GM12878 (cell line): ENCODE results near the gene MAP2K7. TPM values are rescaled to one million over a fixed set of nuclear protein-coding genes. Genes with fewer than 3 reads are reported as not detected.

Experiments used
- ATAC-seq: fragments of 200-7000 bp; cut with Tn5 transposase; 3 replicates; pipeline ENCODE4 v1.9.1; 2020; ENCODE audit warnings: mild to moderate bottlenecking, moderate library complexity
- BruUV-seq: library from RNA; stranded (reverse); fragments of 400-500 nt; replicated peaks from 2 replicates; lab custom pipeline; 2021; lab: Mats Ljungman, UMichigan
- CTCF ChIA-PET: fragments of 300-600 bp; sonication (Branson Sonifier 250); formaldehyde crosslinking; extraction: SDS; loops from one replicate; lab custom pipeline; 2021; ENCODE audit warnings: inconsistent platforms; lab: Yijun Ruan, JAX
- POLR2A ChIA-PET: fragments of 350-600 bp; formaldehyde crosslinking; extraction: SDS; loops from one replicate; lab custom pipeline; 2021; ENCODE audit warnings: inconsistent platforms; lab: Charles Lee
- RAD21 ChIA-PET: fragments of 300-600 bp; sonication (Branson Sonifier 250); formaldehyde crosslinking; loops from one replicate; lab custom pipeline; 2023; ENCODE audit warnings: antibody characterized with exemption; ENCODE audit not compliant: unreplicated experiment; lab: Charles Lee
- SMC1A ChIA-PET: fragments of 300-600 bp; sonication (Branson Sonifier 250); formaldehyde crosslinking; loops from one replicate; lab custom pipeline; 2023; ENCODE audit not compliant: unreplicated experiment, uncharacterized antibody; lab: Charles Lee
- DNase-seq: peaks from one replicate; pipeline ENCODE4 v3.0.0-alpha.2; 2011; ENCODE audit warnings: low read depth, low spot score
- FAIRE-seq: peaks from 3 replicates; lab custom pipeline; 2011; peaks lifted over from hg19 to GRCh38; lab: Jason Lieb, UNC
- H2AFZ ChIP-seq: 2 replicates; pipeline ENCODE4 v1.6.0; 2011; ENCODE audit warnings: low read depth, low read length, control low read depth; ENCODE audit not compliant: control insufficient read depth
- H3K27ac ChIP-seq: 2 replicates; pipeline ENCODE4 v1.5.1; 2011; ENCODE audit warnings: control low read depth; ENCODE audit not compliant: control insufficient read depth, insufficient read depth
- H3K27me3 ChIP-seq, 2 experiments: replicated peaks in 1 of 2; 2 replicates each; pipeline versions ENCODE4 v1.6.0 to v1.6.1; 2011; ENCODE audit warnings: low read length in 1 of 2; ENCODE audit not compliant: control insufficient read depth in 2 of 2, insufficient read depth in 2 of 2
- H3K36me3 ChIP-seq, 2 experiments: 2 replicates each; pipeline ENCODE4 v1.5.1; 2011; ENCODE audit warnings: low read length in 1 of 2; ENCODE audit not compliant: control insufficient read depth in 2 of 2, insufficient read depth in 2 of 2
- H3K4me1 ChIP-seq: 2 replicates; pipeline ENCODE4 v1.6.1; 2011; ENCODE audit warnings: mild to moderate bottlenecking, low read length, moderate library complexity, mixed read lengths; ENCODE audit not compliant: control insufficient read depth, insufficient read depth
- H3K4me2 ChIP-seq: 2 replicates; pipeline ENCODE4 v1.6.0; 2011; ENCODE audit warnings: control low read depth; ENCODE audit not compliant: control insufficient read depth, insufficient read depth
- H3K4me3 ChIP-seq: fragments of 200-600 bp; sonication (generic); 2 replicates; pipeline ENCODE4 v1.5.1; 2016
- H3K79me2 ChIP-seq: 2 replicates; pipeline ENCODE4 v1.6.0; 2011; ENCODE audit warnings: low read length; ENCODE audit not compliant: control insufficient read depth, insufficient read depth
- H3K9ac ChIP-seq: 2 replicates; pipeline ENCODE4 v1.8.0; 2011; ENCODE audit warnings: low read length, control low read depth, mixed read lengths; ENCODE audit not compliant: control insufficient read depth, insufficient read depth
- H3K9me3 ChIP-seq: replicated peaks from 3 replicates; pipeline ENCODE4 v1.5.1; 2011; ENCODE audit warnings: mild to moderate bottlenecking, low read length; ENCODE audit not compliant: control insufficient read depth, insufficient read depth
- H4K20me1 ChIP-seq: 2 replicates; pipeline ENCODE4 v1.6.0; 2011; ENCODE audit not compliant: control insufficient read depth, insufficient read depth
- EZH2 ChIP-seq: IDR thresholded peaks from 2 replicates; pipeline ENCODE4 v1.6.1; 2012; ENCODE audit warnings: low read depth, mild to moderate bottlenecking, control low read depth, inconsistent platforms, low read length, borderline replicate concordance; ENCODE audit not compliant: control insufficient read depth
- IRF5 ChIP-seq: fragments of 450-650 bp; IDR thresholded peaks from 2 replicates; pipeline ENCODE4 v1.6.1; 2017; ENCODE audit warnings: borderline replicate concordance
- MAX ChIP-seq: IDR thresholded peaks from 2 replicates; pipeline ENCODE4 v1.6.1; 2012; ENCODE audit warnings: low read depth, low read length, improper control_type of control experiment
- MTA3 ChIP-seq: IDR thresholded peaks from 2 replicates; pipeline ENCODE4 v1.6.1; 2012; ENCODE audit warnings: low read length, inconsistent platforms, borderline replicate concordance
- POLR2AphosphoS2 ChIP-seq: IDR thresholded peaks from 2 replicates; pipeline ENCODE4 v1.6.1; 2011; ENCODE audit warnings: low read depth, mild to moderate bottlenecking, low read length, improper control_type of control experiment, moderate library complexity
- RBBP5 ChIP-seq: fragments of 200-600 bp; sonication (generic); conservative IDR thresholded peaks from 2 replicates; pipeline ENCODE4 v1.6.1; 2016
- RFX5 ChIP-seq: IDR thresholded peaks from 2 replicates; pipeline ENCODE4 v1.6.1; 2011; ENCODE audit warnings: low read depth, low read length, improper control_type of control experiment
- RUNX3 ChIP-seq: IDR thresholded peaks from 2 replicates; pipeline ENCODE4 v1.6.1; 2012; ENCODE audit warnings: low read length, inconsistent platforms
- SMC3 ChIP-seq: IDR thresholded peaks from 2 replicates; pipeline ENCODE4 v1.6.1; 2011; ENCODE audit warnings: low read length, improper control_type of control experiment, borderline replicate concordance
- SREBF1 ChIP-seq: IDR thresholded peaks from 2 replicates; pipeline ENCODE4 v1.6.1; 2012; ENCODE audit warnings: mild to moderate bottlenecking, low read length
- STAT3 ChIP-seq: IDR thresholded peaks from 2 replicates; pipeline ENCODE4 v1.6.1; 2011; ENCODE audit warnings: low read depth, low read length, improper control_type of control experiment
- TCF7 ChIP-seq: IDR thresholded peaks from 2 replicates; pipeline ENCODE4 v1.6.1; 2014; ENCODE audit warnings: antibody characterized with exemption, borderline replicate concordance
- ZZZ3 ChIP-seq: IDR thresholded peaks from 2 replicates; pipeline ENCODE4 v1.6.1; 2011; ENCODE audit warnings: low read depth; ENCODE audit not compliant: control insufficient read depth, insufficient read length
- WGBS: methylation state at CpG from one replicate; pipeline ENCODE4 v1.1.6; 2016; ENCODE audit warnings: low lambda C conversion rate; ENCODE audit not compliant: insufficient replicate concordance, insufficient coverage; ENCODE audit errors: missing lambda C conversion rate; 5-methylcytosine and 5-hydroxymethylcytosine counted together
- in situ Hi-C: fragments of 300-500 bp; cut with MboI; formaldehyde crosslinking; loops from 9 replicates; pipeline ENCODE4 v1.14.3; 2018; ENCODE audit warnings: mixed read lengths
- intact Hi-C: fragments of 100-400 bp; cut with micrococcal nuclease; formaldehyde crosslinking; loops from one replicate; pipeline ENCODE4 v1.14.2; 2022; ENCODE audit not compliant: unreplicated experiment
- polyA plus RNA-seq, 11 experiments: library from polyadenylated mRNA; depleted of rRNA in 4 of 11; unstranded in 6 of 11; stranded (reverse) in 5 of 11; fragments of >200 nt; fragmentation: Nextera tagmentation in 4 of 11; fragmentation: Illumina TruSeq in 1 of 11; extraction: Ambion mirVana in 4 of 11; extraction: Trizol in 1 of 11; gene quantifications; 1 replicate in 1 of 11; 2 replicates in 10 of 11; pipeline versions ENCODE4 v1.2.1 to v1.2.3, GENCODE V29; 2011 to 2016; ENCODE audit warnings: inconsistent platforms in 2 of 11, missing spikeins in 2 of 11, low read depth in 1 of 11
- total RNA-seq, 4 experiments: library from RNA; depleted of rRNA in 3 of 4; stranded (reverse); fragments of >200 nt in 3 of 4; fragmentation: Illumina TruSeq in 1 of 4; extraction: Trizol in 1 of 4; gene quantifications; 2 replicates each; pipeline versions ENCODE4 v1.2.1 to v1.2.3, GENCODE V29; 2013 to 2021
- TF ChIP-seq, protein P1 (sequence below): fragments of 450-650 bp; IDR thresholded peaks from 2 replicates; pipeline ENCODE4 v1.6.1; 2016; ENCODE audit warnings: mild to moderate bottlenecking, moderate library complexity, borderline replicate concordance
- TF ChIP-seq, protein P2 (sequence below): fragments of 450-650 bp; IDR thresholded peaks from 2 replicates; pipeline ENCODE4 v1.6.1; 2017; ENCODE audit warnings: mild to moderate bottlenecking, moderate library complexity

Gene MAP2K7
- total and polyA plus RNA-seq, 10 of the 15 experiments (the other 5 are each of a cell fraction or from before 2014, with no cell fraction given): 0.34 to 32.2 (median 6.7) TPM

GRCh38 chr19:7911508-7912143 lies 7.9 kb downstream of the MAP2K7 start:
- Histone ChIP-seq H3K4me2 (no peak overlapping the region), H4K20me1 (no peaks in the 10 kb centered on the region), H3K9ac (no peak overlapping the region)
- SMC1A ChIA-PET: no interaction called here
- TF ChIP-seq TCF7 (no peak), RBBP5 (no peak), MAX (no peak), RUNX3 (no peak), ZZZ3 (no peak), IRF5 (no peak), SREBF1 (no peak), EZH2 (no peak), STAT3 (no peak), RFX5 (no peak), SMC3 (no peak), MTA3 (no peak), POLR2AphosphoS2 (no peak)
- TF ChIP-seq, protein P1, sequence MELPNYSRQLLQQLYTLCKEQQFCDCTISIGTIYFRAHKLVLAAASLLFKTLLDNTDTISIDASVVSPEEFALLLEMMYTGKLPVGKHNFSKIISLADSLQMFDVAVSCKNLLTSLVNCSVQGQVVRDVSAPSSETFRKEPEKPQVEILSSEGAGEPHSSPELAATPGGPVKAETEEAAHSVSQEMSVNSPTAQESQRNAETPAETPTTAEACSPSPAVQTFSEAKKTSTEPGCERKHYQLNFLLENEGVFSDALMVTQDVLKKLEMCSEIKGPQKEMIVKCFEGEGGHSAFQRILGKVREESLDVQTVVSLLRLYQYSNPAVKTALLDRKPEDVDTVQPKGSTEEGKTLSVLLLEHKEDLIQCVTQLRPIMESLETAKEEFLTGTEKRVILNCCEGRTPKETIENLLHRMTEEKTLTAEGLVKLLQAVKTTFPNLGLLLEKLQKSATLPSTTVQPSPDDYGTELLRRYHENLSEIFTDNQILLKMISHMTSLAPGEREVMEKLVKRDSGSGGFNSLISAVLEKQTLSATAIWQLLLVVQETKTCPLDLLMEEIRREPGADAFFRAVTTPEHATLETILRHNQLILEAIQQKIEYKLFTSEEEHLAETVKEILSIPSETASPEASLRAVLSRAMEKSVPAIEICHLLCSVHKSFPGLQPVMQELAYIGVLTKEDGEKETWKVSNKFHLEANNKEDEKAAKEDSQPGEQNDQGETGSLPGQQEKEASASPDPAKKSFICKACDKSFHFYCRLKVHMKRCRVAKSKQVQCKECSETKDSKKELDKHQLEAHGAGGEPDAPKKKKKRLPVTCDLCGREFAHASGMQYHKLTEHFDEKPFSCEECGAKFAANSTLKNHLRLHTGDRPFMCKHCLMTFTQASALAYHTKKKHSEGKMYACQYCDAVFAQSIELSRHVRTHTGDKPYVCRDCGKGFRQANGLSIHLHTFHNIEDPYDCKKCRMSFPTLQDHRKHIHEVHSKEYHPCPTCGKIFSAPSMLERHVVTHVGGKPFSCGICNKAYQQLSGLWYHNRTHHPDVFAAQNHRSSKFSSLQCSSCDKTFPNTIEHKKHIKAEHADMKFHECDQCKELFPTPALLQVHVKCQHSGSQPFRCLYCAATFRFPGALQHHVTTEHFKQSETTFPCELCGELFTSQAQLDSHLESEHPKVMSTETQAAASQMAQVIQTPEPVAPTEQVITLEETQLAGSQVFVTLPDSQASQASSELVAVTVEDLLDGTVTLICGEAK: no peak
- TF ChIP-seq, protein P2, sequence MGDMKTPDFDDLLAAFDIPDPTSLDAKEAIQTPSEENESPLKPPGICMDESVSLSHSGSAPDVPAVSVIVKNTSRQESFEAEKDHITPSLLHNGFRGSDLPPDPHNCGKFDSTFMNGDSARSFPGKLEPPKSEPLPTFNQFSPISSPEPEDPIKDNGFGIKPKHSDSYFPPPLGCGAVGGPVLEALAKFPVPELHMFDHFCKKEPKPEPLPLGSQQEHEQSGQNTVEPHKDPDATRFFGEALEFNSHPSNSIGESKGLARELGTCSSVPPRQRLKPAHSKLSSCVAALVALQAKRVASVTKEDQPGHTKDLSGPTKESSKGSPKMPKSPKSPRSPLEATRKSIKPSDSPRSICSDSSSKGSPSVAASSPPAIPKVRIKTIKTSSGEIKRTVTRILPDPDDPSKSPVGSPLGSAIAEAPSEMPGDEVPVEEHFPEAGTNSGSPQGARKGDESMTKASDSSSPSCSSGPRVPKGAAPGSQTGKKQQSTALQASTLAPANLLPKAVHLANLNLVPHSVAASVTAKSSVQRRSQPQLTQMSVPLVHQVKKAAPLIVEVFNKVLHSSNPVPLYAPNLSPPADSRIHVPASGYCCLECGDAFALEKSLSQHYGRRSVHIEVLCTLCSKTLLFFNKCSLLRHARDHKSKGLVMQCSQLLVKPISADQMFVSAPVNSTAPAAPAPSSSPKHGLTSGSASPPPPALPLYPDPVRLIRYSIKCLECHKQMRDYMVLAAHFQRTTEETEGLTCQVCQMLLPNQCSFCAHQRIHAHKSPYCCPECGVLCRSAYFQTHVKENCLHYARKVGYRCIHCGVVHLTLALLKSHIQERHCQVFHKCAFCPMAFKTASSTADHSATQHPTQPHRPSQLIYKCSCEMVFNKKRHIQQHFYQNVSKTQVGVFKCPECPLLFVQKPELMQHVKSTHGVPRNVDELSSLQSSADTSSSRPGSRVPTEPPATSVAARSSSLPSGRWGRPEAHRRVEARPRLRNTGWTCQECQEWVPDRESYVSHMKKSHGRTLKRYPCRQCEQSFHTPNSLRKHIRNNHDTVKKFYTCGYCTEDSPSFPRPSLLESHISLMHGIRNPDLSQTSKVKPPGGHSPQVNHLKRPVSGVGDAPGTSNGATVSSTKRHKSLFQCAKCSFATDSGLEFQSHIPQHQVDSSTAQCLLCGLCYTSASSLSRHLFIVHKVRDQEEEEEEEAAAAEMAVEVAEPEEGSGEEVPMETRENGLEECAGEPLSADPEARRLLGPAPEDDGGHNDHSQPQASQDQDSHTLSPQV: no peak
- TF ChIP-seq, all 136 proteins: peak for 0
- WGBS: 92% methylated on average over 18 of the region's 18 CpGs
- Histone ChIP-seq H3K27me3 (peaks cover 0 to 2% of the 10 kb centered on the region in 2 experiments; a peak in 1 of 4 replicates), H3K4me3 (no peak overlapping the region), H3K9me3 (no peaks in the 10 kb centered on the region), H3K36me3 (peaks cover 0 to 16% of the 10 kb centered on the region in 2 experiments; a peak in 3 of 4 replicates), H3K4me1 (no peaks in the 10 kb centered on the region), H2AFZ (no peak overlapping the region), H3K27ac (no peak overlapping the region), H3K79me2 (peaks cover 5% of the 10 kb centered on the region)
- in situ Hi-C loops: no loop called here
- FAIRE-seq: no peak
- ChIA-PET CTCF (no interaction called here), POLR2A (no interaction called here), RAD21 (interaction anchor here (0.9 to 1.2 kb wide), 2 partner anchors 9 to 32 kb away, joined by 3 to 4 read pairs; partner anchors contain the start of gene SNAPC2)
- no peak for DNase-seq
- ATAC-seq: no peak
- BruUV-seq: no TSS peak
- intact Hi-C loops: no loop called here
